ENCODE results near the gene SFTPB. TPM values are rescaled to one million over a fixed set of nuclear protein-coding genes. Genes with fewer than 3 reads are reported as not detected.
A peak's percentile ranks its signal among the peaks of the same experiment; 100 is the strongest.

Gene SFTPB
- total RNA-seq, 2 donors from 2014 or later: not detected

GRCh38 chr2:85709401-85709811 is 41.4 kb upstream of the SFTPB start:
- TF ChIP-seq, protein P1, sequence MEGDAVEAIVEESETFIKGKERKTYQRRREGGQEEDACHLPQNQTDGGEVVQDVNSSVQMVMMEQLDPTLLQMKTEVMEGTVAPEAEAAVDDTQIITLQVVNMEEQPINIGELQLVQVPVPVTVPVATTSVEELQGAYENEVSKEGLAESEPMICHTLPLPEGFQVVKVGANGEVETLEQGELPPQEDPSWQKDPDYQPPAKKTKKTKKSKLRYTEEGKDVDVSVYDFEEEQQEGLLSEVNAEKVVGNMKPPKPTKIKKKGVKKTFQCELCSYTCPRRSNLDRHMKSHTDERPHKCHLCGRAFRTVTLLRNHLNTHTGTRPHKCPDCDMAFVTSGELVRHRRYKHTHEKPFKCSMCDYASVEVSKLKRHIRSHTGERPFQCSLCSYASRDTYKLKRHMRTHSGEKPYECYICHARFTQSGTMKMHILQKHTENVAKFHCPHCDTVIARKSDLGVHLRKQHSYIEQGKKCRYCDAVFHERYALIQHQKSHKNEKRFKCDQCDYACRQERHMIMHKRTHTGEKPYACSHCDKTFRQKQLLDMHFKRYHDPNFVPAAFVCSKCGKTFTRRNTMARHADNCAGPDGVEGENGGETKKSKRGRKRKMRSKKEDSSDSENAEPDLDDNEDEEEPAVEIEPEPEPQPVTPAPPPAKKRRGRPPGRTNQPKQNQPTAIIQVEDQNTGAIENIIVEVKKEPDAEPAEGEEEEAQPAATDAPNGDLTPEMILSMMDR (IDR thresholded peaks at IDR 0.05): no peak
- no peak for ATAC-seq (ENCODE audit: insufficient number of reproducible peaks, low FRiP score, low read depth)
- H3K9me3 ChIP-seq: no peaks in the 10 kb centered on the region
- H3K27me3 ChIP-seq (replicated peaks; ENCODE audit: insufficient read depth): no peaks in the 10 kb centered on the region
- peak overlapping the region in 1 of 2 donors; percentile 37 for H3K27ac ChIP-seq
- no peak overlapping the region for H3K4me3 ChIP-seq
- no peaks in the 10 kb centered on the region for H3K36me3 ChIP-seq
- H3K4me1 ChIP-seq (ENCODE audit: control insufficient read depth in 1 of 2, low read depth in 2 of 2): peaks cover 10 to 54% of the 10 kb centered on the region in 2 donors
- DNase-seq (ENCODE audit: low spot score): no peak

DNA sequence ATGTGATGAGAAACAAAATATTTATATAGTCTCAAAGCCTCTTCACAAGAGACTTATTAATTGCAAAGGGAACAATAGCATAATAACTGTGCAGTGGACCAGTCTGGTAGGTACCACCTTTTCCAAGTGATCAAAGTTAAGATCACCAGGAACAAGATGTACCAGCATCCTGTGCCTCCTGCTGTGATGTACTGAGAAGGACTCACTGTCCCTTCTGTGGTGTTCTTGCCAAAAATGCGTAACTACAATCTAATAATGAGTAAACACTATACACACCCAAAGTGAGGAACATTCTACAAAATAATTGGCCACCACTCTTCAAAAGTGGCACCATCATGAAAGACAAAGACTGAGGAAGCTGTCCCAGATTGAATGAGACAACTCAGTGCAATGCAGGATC is 40.6 kb upstream of the SFTPB start:
- Histone ChIP-seq H3K9me3 (no peaks in the 10 kb centered on the region), H3K4me1 (ENCODE audit: control insufficient read depth in 1 of 2, low read depth in 2 of 2) (peaks cover 10 to 58% of the 10 kb centered on the region in 2 donors), H3K27me3 (replicated peaks; ENCODE audit: insufficient read depth) (no peaks in the 10 kb centered on the region), H3K36me3 (no peaks in the 10 kb centered on the region), H3K27ac (no peak overlapping the region), H3K4me3 (no peak overlapping the region)
- DNase-seq (ENCODE audit: low spot score) (no peak), ATAC-seq (ENCODE audit: insufficient number of reproducible peaks, low FRiP score, low read depth) (no peak)
- TF ChIP-seq, protein P1 (IDR thresholded peaks at IDR 0.05): no peak

DNA sequence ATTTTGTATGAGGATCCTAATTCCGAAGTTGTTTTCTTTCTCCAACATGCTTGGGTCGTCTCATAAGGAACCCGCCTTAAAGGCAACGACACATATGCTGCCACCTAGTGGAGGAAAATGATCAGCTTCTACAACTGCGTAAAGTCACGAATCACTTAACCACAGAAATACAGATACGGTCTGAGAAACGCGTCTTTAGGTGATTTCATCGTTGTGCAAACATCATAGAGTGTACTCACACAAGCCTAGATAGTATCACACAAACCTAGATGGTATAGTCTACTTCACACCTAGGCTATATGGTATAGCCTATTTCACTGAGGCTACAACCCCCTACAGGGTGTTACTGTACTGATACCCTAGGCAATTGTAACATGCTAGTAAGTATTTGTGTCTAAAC is 39.3 kb upstream of the SFTPB start:
- H3K27me3 ChIP-seq (replicated peaks; ENCODE audit: insufficient read depth): no peaks in the 10 kb centered on the region
- DNase-seq (ENCODE audit: low spot score): no peak
- peaks cover 6 to 45% of the 10 kb centered on the region in 2 donors for H3K4me1 ChIP-seq (ENCODE audit: control insufficient read depth in 1 of 2, low read depth in 2 of 2)
- H3K9me3 ChIP-seq: no peaks in the 10 kb centered on the region
- ATAC-seq (ENCODE audit: insufficient number of reproducible peaks, low FRiP score, low read depth): peak; percentile 47
- H3K27ac ChIP-seq: no peak overlapping the region
- H3K36me3 ChIP-seq: no peaks in the 10 kb centered on the region
- H3K4me3 ChIP-seq: no peak overlapping the region
- TF ChIP-seq, protein P1 (IDR thresholded peaks at IDR 0.05): peak; percentile 79

DNA sequence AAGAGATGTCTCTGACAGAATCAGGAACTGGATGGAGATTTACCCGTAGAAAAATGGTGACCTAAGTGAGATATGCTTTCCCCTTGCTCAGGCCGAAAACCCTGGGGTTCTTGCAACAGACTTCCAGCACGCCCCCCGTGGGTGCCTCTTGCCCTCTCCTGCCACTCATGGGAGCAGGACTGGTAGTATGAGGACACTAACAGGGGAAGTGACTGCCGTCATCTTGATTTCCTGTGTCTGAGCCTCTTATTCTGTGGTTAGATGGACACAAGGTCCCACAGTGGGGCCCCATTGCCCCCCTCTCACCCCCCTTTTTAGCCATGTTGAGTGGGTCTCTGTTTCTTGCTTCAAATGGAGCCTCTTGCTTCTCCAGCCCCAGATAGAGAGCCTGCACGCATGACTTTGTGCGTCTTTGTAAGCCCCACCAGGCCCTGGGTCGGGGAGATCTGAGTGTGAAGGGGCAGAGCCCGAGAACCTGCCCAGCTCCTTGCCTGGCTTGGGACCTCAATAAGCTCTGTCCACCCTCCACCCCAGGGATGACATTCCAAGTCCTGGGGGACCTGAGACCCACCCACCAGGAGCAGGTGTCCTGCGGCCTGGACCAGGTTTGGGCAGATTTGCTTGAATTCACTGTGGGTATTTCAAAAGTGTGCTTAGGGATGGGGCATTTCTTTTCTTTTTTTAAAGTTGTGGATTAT is 38.7 kb upstream of the SFTPB start:
- Histone ChIP-seq H3K4me1 (ENCODE audit: control insufficient read depth in 1 of 2, low read depth in 2 of 2) (peaks cover 6 to 44% of the 10 kb centered on the region in 2 donors), H3K27ac (peak overlapping the region; percentile 2 to 42), H3K9me3 (no peaks in the 10 kb centered on the region), H3K36me3 (no peaks in the 10 kb centered on the region), H3K4me3 (no peak overlapping the region), H3K27me3 (replicated peaks; ENCODE audit: insufficient read depth) (no peaks in the 10 kb centered on the region)
- TF ChIP-seq, protein P1 (IDR thresholded peaks at IDR 0.05): no peak
- no peak for DNase-seq (ENCODE audit: low spot score)
- ATAC-seq (ENCODE audit: insufficient number of reproducible peaks, low FRiP score, low read depth): no peak

DNA sequence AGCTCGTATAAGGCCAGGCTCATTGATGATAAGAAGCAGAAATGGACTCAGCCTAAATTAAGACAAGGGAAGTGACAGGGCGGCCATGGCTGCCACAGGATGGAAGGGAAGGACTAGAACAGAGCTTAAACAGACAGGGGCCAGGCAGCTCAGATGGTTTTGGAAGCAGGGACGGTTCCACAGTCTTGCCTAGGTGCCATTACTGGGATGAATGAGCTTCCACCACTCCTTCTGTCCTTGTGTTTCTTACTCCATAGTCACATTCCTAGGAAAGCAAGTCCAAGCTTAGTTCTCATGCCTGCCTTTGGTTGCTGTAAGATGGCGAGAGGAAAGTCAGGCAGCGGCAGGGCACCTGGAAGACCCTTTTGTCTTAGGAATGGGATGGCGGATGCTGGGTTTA is 38.1 kb upstream of the SFTPB start:
- H3K4me3 ChIP-seq: no peak overlapping the region
- DNase-seq (ENCODE audit: low spot score) (no peak), ATAC-seq (ENCODE audit: insufficient number of reproducible peaks, low FRiP score, low read depth) (no peak)
- H3K9me3 ChIP-seq: no peaks in the 10 kb centered on the region
- peak overlapping the region; percentile 2 to 52 for H3K27ac ChIP-seq
- H3K4me1 ChIP-seq (ENCODE audit: control insufficient read depth in 1 of 2, low read depth in 2 of 2): peaks cover 6 to 37% of the 10 kb centered on the region in 2 donors
- H3K27me3 ChIP-seq (replicated peaks; ENCODE audit: insufficient read depth): no peaks in the 10 kb centered on the region
- TF ChIP-seq, protein P1 (IDR thresholded peaks at IDR 0.05): no peak
- H3K36me3 ChIP-seq: no peaks in the 10 kb centered on the region
